HepG2 (cell line): ENCODE results near the gene TFEB. TPM values are rescaled to one million over a fixed set of nuclear protein-coding genes. Genes with fewer than 3 reads are reported as not detected.

ENCODE experiments used
- ATAC-seq: fragments of 200-7000 bp; cut with Tn5 transposase; 3 replicates; pipeline ENCODE4 v1.9.1; 2020; ENCODE audit warnings: mild to moderate bottlenecking, moderate library complexity
- BruUV-seq: library from RNA; stranded (reverse); fragments of 400-500 nt; replicated peaks from 2 replicates; lab custom pipeline; 2021; lab: Mats Ljungman, UMichigan
- CTCF ChIA-PET: fragments of 300-600 bp; formaldehyde crosslinking; extraction: SDS; loops from one replicate; lab custom pipeline; 2021; ENCODE audit warnings: low total read pairs, inconsistent platforms, low intra/inter-chr PET ratio; lab: Yijun Ruan, JAX
- POLR2A ChIA-PET: fragments of 350-600 bp; sonication (Branson Sonifier 250); formaldehyde crosslinking; loops from one replicate; lab custom pipeline; 2020; ENCODE audit warnings: antibody characterized with exemption, inconsistent platforms; lab: Yijun Ruan, JAX
- DNase-seq: peaks from one replicate; pipeline ENCODE4 v3.0.0-alpha.2; 2015; ENCODE audit warnings: low spot score
- FAIRE-seq: peaks from 3 replicates; lab custom pipeline; 2011; peaks lifted over from hg19 to GRCh38; lab: Jason Lieb, UNC
- H2AFZ ChIP-seq: one replicate; pipeline ENCODE4 v1.6.1; 2011; ENCODE audit warnings: low read length, inconsistent platforms
- H3K27ac ChIP-seq: fragments of 300-600 bp; 3 replicates; pipeline ENCODE4 v1.8.0; 2011; ENCODE audit warnings: mixed run types, mild to moderate bottlenecking, mixed read lengths, low read length, inconsistent platforms; ENCODE audit not compliant: insufficient read depth; ENCODE audit errors: extremely low read length
- H3K27me3 ChIP-seq, 2 experiments: fragments of 200-600 bp in 1 of 2; 2 replicates in 1 of 2; 3 replicates in 1 of 2; pipeline versions ENCODE4 v1.6.0 to v1.8.0; 2011; ENCODE audit warnings: low read length in 2 of 2, mild to moderate bottlenecking in 2 of 2, moderate library complexity in 2 of 2, inconsistent platforms in 1 of 2; ENCODE audit not compliant: insufficient read depth in 2 of 2, control insufficient read depth in 1 of 2
- H3K36me3 ChIP-seq, 2 experiments: fragments of 200-600 bp in 1 of 2; replicated peaks in 1 of 2; 2 replicates in 1 of 2; 3 replicates in 1 of 2; pipeline versions ENCODE4 v1.5.1 to v1.8.0; 2011; ENCODE audit warnings: low read length in 2 of 2, inconsistent platforms in 1 of 2; ENCODE audit not compliant: insufficient read depth in 2 of 2, control insufficient read depth in 1 of 2
- H3K4me1 ChIP-seq: 2 replicates; pipeline ENCODE4 v1.5.1; 2012; ENCODE audit warnings: low read length, inconsistent platforms; ENCODE audit not compliant: insufficient read depth
- H3K4me2 ChIP-seq: 2 replicates; pipeline ENCODE4 v1.6.0; 2011; ENCODE audit warnings: low read depth, low read length, inconsistent platforms
- H3K4me3 ChIP-seq, 3 experiments: fragments of 200-600 bp in 1 of 3; sonication (generic), shearing (Covaris generic) in 1 of 3; replicated peaks in 1 of 3; 2 replicates each; pipeline ENCODE4 v1.5.1; 2011 to 2016; ENCODE audit warnings: low read length in 3 of 3, inconsistent platforms in 2 of 3, low read depth in 2 of 3, mild to moderate bottlenecking in 2 of 3, control low read depth in 1 of 3, mixed read lengths in 1 of 3; ENCODE audit not compliant: insufficient read depth in 1 of 3
- H3K79me2 ChIP-seq: one replicate; pipeline ENCODE4 v1.6.1; 2011; ENCODE audit warnings: low read length, inconsistent platforms; ENCODE audit not compliant: insufficient read depth
- H3K9ac ChIP-seq: 2 replicates; pipeline ENCODE4 v1.6.0; 2011; ENCODE audit warnings: mild to moderate bottlenecking, low read depth, low read length, inconsistent platforms; ENCODE audit not compliant: insufficient read depth
- H3K9me3 ChIP-seq: 2 replicates; pipeline ENCODE4 v1.5.1; 2012; ENCODE audit warnings: mild to moderate bottlenecking, low read length
- H4K20me1 ChIP-seq: 2 replicates; pipeline ENCODE4 v1.6.0; 2011; ENCODE audit warnings: inconsistent platforms, mild to moderate bottlenecking, low read length, moderate library complexity; ENCODE audit not compliant: insufficient read depth
- ARNTL ChIP-seq: sonication (generic); formaldehyde crosslinking; IDR thresholded peaks from 2 replicates; pipeline ENCODE4 v1.4.0; 2020; ENCODE audit warnings: mild to moderate bottlenecking, missing genetic modification reagents
- HHEX ChIP-seq: IDR thresholded peaks from 2 replicates; pipeline ENCODE4 v1.6.1; 2016; ENCODE audit warnings: control low read depth
- HIC2 ChIP-seq: sonication (generic); formaldehyde crosslinking; IDR thresholded peaks from 2 replicates; pipeline ENCODE4 v1.9.0; 2022; ENCODE audit warnings: low read depth, missing genetic modification reagents
- IRF1 ChIP-seq: sonication (generic); formaldehyde crosslinking; IDR thresholded peaks from 2 replicates; pipeline ENCODE4 v1.4.0; 2020; ENCODE audit warnings: low read depth, mild to moderate bottlenecking, missing genetic modification reagents
- NFKBIZ ChIP-seq: IDR thresholded peaks from 2 replicates; pipeline ENCODE4 v1.6.1; 2018; ENCODE audit warnings: missing genetic modification reagents, missing compliant biosample characterization
- SALL1 ChIP-seq: sonication (generic); formaldehyde crosslinking; IDR thresholded peaks from 2 replicates; pipeline ENCODE4 v1.8.0; 2022; ENCODE audit warnings: mild to moderate bottlenecking, missing genetic modification reagents
- XBP1 ChIP-seq: sonication (generic); formaldehyde crosslinking; IDR thresholded peaks from 2 replicates; pipeline ENCODE4 v1.5.0; 2020; ENCODE audit warnings: missing genetic modification reagents
- ZBTB21 ChIP-seq: sonication (generic); formaldehyde crosslinking; IDR thresholded peaks from 2 replicates; pipeline ENCODE4 v1.4.0; 2020; ENCODE audit warnings: missing genetic modification reagents
- ZBTB25 ChIP-seq: IDR thresholded peaks from 2 replicates; pipeline ENCODE4 v1.6.1; 2018; ENCODE audit warnings: missing genetic modification reagents
- ZNF557 ChIP-seq: sonication (generic); formaldehyde crosslinking; IDR thresholded peaks from 2 replicates; pipeline ENCODE4 v1.4.0; 2020; ENCODE audit warnings: missing genetic modification reagents
- ZNF839 ChIP-seq: sonication (generic); formaldehyde crosslinking; IDR thresholded peaks from 2 replicates; pipeline ENCODE4 v1.4.0; 2020; ENCODE audit warnings: missing genetic modification reagents, mild to moderate bottlenecking, borderline replicate concordance
- ZNF850 ChIP-seq: sonication (generic); formaldehyde crosslinking; conservative IDR thresholded peaks from 2 replicates; pipeline ENCODE4 v1.9.0; 2021; ENCODE audit warnings: mild to moderate bottlenecking, missing genetic modification reagents
- WGBS: methylation state at CpG from one replicate; pipeline ENCODE4 v1.1.6; 2017; ENCODE audit warnings: low lambda C conversion rate; 5-methylcytosine and 5-hydroxymethylcytosine counted together
- in situ Hi-C: cut with HindIII; loops from 2 replicates; pipeline ENCODE4 v1.10.0; 2017; ENCODE audit warnings: low pct_unique_long_range_greater_than_20kb; ENCODE audit not compliant: extremely low pct_ligation_motif_present
- intact Hi-C: fragments of 100-400 bp; cut with micrococcal nuclease; formaldehyde crosslinking; loops from one replicate; pipeline ENCODE4 v1.10.0; 2022; ENCODE audit not compliant: unreplicated experiment
- polyA plus RNA-seq, 8 experiments: library from polyadenylated mRNA; depleted of rRNA in 3 of 8; stranded (reverse) in 7 of 8; unstranded in 1 of 8; fragments of >200 nt; fragmentation: Illumina TruSeq in 4 of 8; extraction: Trizol in 4 of 8; gene quantifications; 2 replicates each; pipeline versions ENCODE4 v1.2.1 to v1.2.3, GENCODE V29; 2011 to 2016; ENCODE audit warnings: low read depth in 4 of 8, missing spikeins in 1 of 8, mixed read lengths in 1 of 8; ENCODE audit not compliant: insufficient read depth in 1 of 8
- total RNA-seq, 5 experiments: library from RNA; depleted of rRNA; stranded (reverse); fragments of >200 nt; fragmentation: Illumina TruSeq; extraction: Trizol; gene quantifications; 2 replicates each; pipeline ENCODE4 v1.2.3, GENCODE V29; 2016; ENCODE audit warnings: low read depth in 1 of 5

The TFEB gene
- total and polyA plus RNA-seq, 2 of the 13 experiments (the other 11 are each of a cell fraction or from before 2014, with no cell fraction given), result 13.3 to 18.7 TPM

GRCh38 chr6:41680182-41680965, 55.0 kb downstream of the TFEB start:
- in situ Hi-C loops (loop anchor here (5.0 kb wide), 3 partner anchors 78 to 308 kb away; no protein-coding TSS in a partner anchor), intact Hi-C loops (loop anchor here (5.0 kb wide), 1 partner anchor 373 kb away; no protein-coding TSS in a partner anchor)
- ChIA-PET CTCF (interaction anchor here (5.1 kb wide), 1 partner anchor 77 kb away, joined by 113 read pairs; no protein-coding TSS in a partner anchor), POLR2A (no interaction called here)
- ATAC-seq (no peak), DNase-seq (no peak), FAIRE-seq (no peak)
- no TSS peak for BruUV-seq
- Histone ChIP-seq H3K36me3 (no peaks in the 10 kb centered on the region), H3K9me3 (no peaks in the 10 kb centered on the region), H3K27ac (no peak overlapping the region), H3K4me1 (peaks cover 34% of the 10 kb centered on the region), H3K9ac (no peak overlapping the region), H3K4me2 (no peak overlapping the region), H3K79me2 (no peaks in the 10 kb centered on the region), H3K27me3 (peaks cover 7 to 50% of the 10 kb centered on the region in 2 experiments; a peak in 4 of 5 replicates), H3K4me3 (no peak overlapping the region), H4K20me1 (no peaks in the 10 kb centered on the region), H2AFZ (no peak overlapping the region)
- 40% methylated on average over 11 of the region's 11 CpGs for WGBS
- no peak for TF ChIP-seq ZBTB25 (CRISPR knock-in tag)
- TF ChIP-seq ZNF850 (CRISPR knock-in tag), result no peak
- TF ChIP-seq ARNTL (CRISPR knock-in tag), result no peak
- TF ChIP-seq HHEX, result no peak
- TF ChIP-seq ZNF839 (CRISPR knock-in tag), result no peak
- TF ChIP-seq ZBTB21 (CRISPR knock-in tag), result no peak
- TF ChIP-seq ZNF557 (CRISPR knock-in tag), result no peak
- TF ChIP-seq NFKBIZ, result no peak
- TF ChIP-seq XBP1, result no peak
- TF ChIP-seq HIC2, result no peak
- no peak for TF ChIP-seq IRF1 (CRISPR knock-in tag)
- TF ChIP-seq SALL1 (CRISPR knock-in tag), result no peak
